GM23338 (cell line): ENCODE data around the gene APOA1. TPM values are rescaled to one million over a fixed set of nuclear protein-coding genes. Genes with fewer than 3 reads are reported as not detected.

Source experiments
- ATAC-seq: fragments of 200-7000 bp; cut with Tn5 transposase; 3 replicates; pipeline ENCODE4 v1.9.1; 2020
- DNase-seq: peaks from one replicate; pipeline ENCODE4 v3.0.0-alpha.2; 2015; ENCODE audit warnings: low spot score
- H2AFZ ChIP-seq: fragments of 200-600 bp; sonication (generic); 2 replicates; pipeline ENCODE4 v1.8.0; 2016; ENCODE audit warnings: antibody characterized with exemption, mild to moderate bottlenecking, moderate library complexity
- H3F3A ChIP-seq: fragments of 200-600 bp; sonication (generic); replicated peaks from 2 replicates; pipeline ENCODE4 v1.8.0; 2017; ENCODE audit warnings: antibody characterized with exemption, mixed run types, low read depth
- H3K27ac ChIP-seq: fragments of 200-600 bp; sonication (generic); 2 replicates; pipeline ENCODE4 v1.6.1; 2016; ENCODE audit warnings: low read depth
- H3K27me3 ChIP-seq: fragments of 200-600 bp; sonication (generic); 2 replicates; pipeline ENCODE4 v1.8.0; 2016; ENCODE audit warnings: mild to moderate bottlenecking, mixed run types, moderate library complexity; ENCODE audit not compliant: insufficient read depth
- H3K36me3 ChIP-seq: fragments of 200-600 bp; sonication (generic); 2 replicates; pipeline ENCODE4 v1.8.0; 2016; ENCODE audit warnings: mild to moderate bottlenecking; ENCODE audit not compliant: insufficient read depth
- H3K4me1 ChIP-seq: fragments of 200-600 bp; sonication (generic); 2 replicates; pipeline ENCODE4 v1.8.0; 2016; ENCODE audit warnings: mild to moderate bottlenecking, moderate library complexity; ENCODE audit not compliant: insufficient read depth
- H3K4me2 ChIP-seq: fragments of 200-600 bp; sonication (generic); 2 replicates; pipeline ENCODE4 v1.7.1; 2017; ENCODE audit warnings: mixed run types
- H3K4me3 ChIP-seq: fragments of 200-600 bp; sonication (generic); 2 replicates; pipeline ENCODE4 v1.6.1; 2016; ENCODE audit warnings: mixed run types
- H3K79me2 ChIP-seq: fragments of 200-600 bp; sonication (generic); replicated peaks from 2 replicates; pipeline ENCODE4 v1.8.0; 2017; ENCODE audit warnings: mild to moderate bottlenecking; ENCODE audit not compliant: insufficient read depth
- H3K9me2 ChIP-seq: fragments of 200-600 bp; sonication (generic); 2 replicates; pipeline ENCODE4 v1.8.0; 2017; ENCODE audit not compliant: insufficient read depth
- H4K20me1 ChIP-seq: fragments of 200-600 bp; sonication (generic); replicated peaks from 2 replicates; pipeline ENCODE4 v1.8.0; 2017; ENCODE audit warnings: mild to moderate bottlenecking; ENCODE audit not compliant: insufficient read depth
- H3K27ac Mint-ChIP-seq: 2 replicates; pipeline ENCODE4 v1.8.0; 2020; ENCODE audit warnings: inconsistent platforms, mild to moderate bottlenecking, moderate library complexity, mixed read lengths
- H3K27me3 Mint-ChIP-seq: 3 replicates; pipeline ENCODE4 v1.8.0; 2022; ENCODE audit warnings: low read depth, mild to moderate bottlenecking, moderate library complexity, mixed read lengths, inconsistent platforms; ENCODE audit not compliant: insufficient read depth, poor library complexity
- H3K36me3 Mint-ChIP-seq: 3 replicates; pipeline ENCODE4 v1.8.0; 2021; ENCODE audit warnings: low read depth, mild to moderate bottlenecking, inconsistent platforms, moderate library complexity, mixed read lengths
- H3K4me1 Mint-ChIP-seq: 3 replicates; pipeline ENCODE4 v1.8.0; 2020; ENCODE audit warnings: mild to moderate bottlenecking, inconsistent platforms, mixed read lengths
- H3K4me3 Mint-ChIP-seq: 3 replicates; pipeline ENCODE4 v1.8.0; 2021; ENCODE audit warnings: moderate library complexity, mild to moderate bottlenecking, inconsistent platforms, mixed read lengths
- H3K9me3 Mint-ChIP-seq: 3 replicates; pipeline ENCODE4 v1.8.0; 2020; ENCODE audit warnings: moderate library complexity, mild to moderate bottlenecking, inconsistent platforms, mixed read lengths
- CTCF ChIP-seq, 2 experiments: fragments of 200-600 bp in 1 of 2; sonication (generic) in 1 of 2; conservative IDR thresholded peaks; 2 replicates each; pipeline versions ENCODE4 v1.5.1 to v1.6.1; 2016 to 2017; ENCODE audit warnings: antibody characterized with exemption in 2 of 2, low read depth in 2 of 2, mild to moderate bottlenecking in 2 of 2, moderate library complexity in 1 of 2
- ETS1 ChIP-seq: IDR thresholded peaks from 2 replicates; pipeline ENCODE4 v1.6.1; 2016; ENCODE audit warnings: antibody characterized with exemption
- EZH2 ChIP-seq: fragments of 200-600 bp; sonication (generic); IDR thresholded peaks from one replicate; pipeline ENCODE4 v1.8.0; 2017; ENCODE audit warnings: antibody characterized with exemption, mild to moderate bottlenecking, low read depth; ENCODE audit not compliant: unreplicated experiment
- EZH2phosphoT487 ChIP-seq: fragments of 200-600 bp; sonication (generic); IDR thresholded peaks from one replicate; pipeline ENCODE4 v1.8.1; 2018; ENCODE audit warnings: antibody characterized with exemption; ENCODE audit not compliant: unreplicated experiment
- JUNB ChIP-seq: IDR thresholded peaks from one replicate; pipeline ENCODE4 v1.6.1; 2016; ENCODE audit warnings: antibody characterized with exemption; ENCODE audit not compliant: unreplicated experiment
- NANOG ChIP-seq: IDR thresholded peaks from 2 replicates; pipeline ENCODE4 v1.6.1; 2016; ENCODE audit warnings: antibody characterized with exemption, borderline replicate concordance
- REST ChIP-seq: IDR thresholded peaks from one replicate; pipeline ENCODE4 v1.6.1; 2018; ENCODE audit warnings: antibody characterized with exemption; ENCODE audit not compliant: unreplicated experiment
- ZNF114 ChIP-seq: fragments of 250-450 bp; sonication (Bioruptor Pico); IDR thresholded peaks from 2 replicates; pipeline ENCODE4 v1.5.0; 2020; ENCODE audit warnings: mild to moderate bottlenecking, moderate library complexity
- ZNF331 ChIP-seq: fragments of 250-450 bp; sonication (Bioruptor Pico); IDR thresholded peaks from 2 replicates; pipeline ENCODE4 v1.5.0; 2020; ENCODE audit warnings: low read depth, mild to moderate bottlenecking, moderate library complexity
- polyA plus RNA-seq: library from polyadenylated mRNA; unstranded; fragments of >200 nt; fragmentation: Nextera tagmentation; extraction: Ambion mirVana; gene quantifications from 2 replicates; pipeline ENCODE4 v1.2.1, GENCODE V29; 2016
- total RNA-seq: library from RNA; depleted of rRNA; stranded (reverse); fragments of >200 nt; shearing (Covaris generic); gene quantifications from 2 replicates; pipeline ENCODE4 v1.2.3, GENCODE V29; 2014

APOA1 gene
- total and polyA plus RNA-seq, 2 experiments from 2014 or later, result 0.60 TPM; not detected in 1

GRCh38 chr11:116842909-116843308 is 5.5 kb upstream of the APOA1 start (continued):
- TF ChIP-seq CTCF (conservative IDR thresholded peaks at IDR 0.05; ENCODE audit: low read depth in 2 of 2), result no peak
- no peak for TF ChIP-seq JUNB
- no peak for TF ChIP-seq NANOG
- no peak for TF ChIP-seq EZH2phosphoT487
- no peak for TF ChIP-seq REST

- Histone ChIP-seq H4K20me1 (no peaks in the 10 kb centered on the region), H3K4me3 (no peak overlapping the region), H3K9me2 (no peaks in the 10 kb centered on the region), H3K79me2 (no peaks in the 10 kb centered on the region), H3K27me3 (no peaks in the 10 kb centered on the region), H3K4me1 (no peaks in the 10 kb centered on the region), H3K4me2 (no peak overlapping the region), H3F3A (no peaks in the 10 kb centered on the region), H2AFZ (no peak overlapping the region), H3K27ac (no peak overlapping the region), H3K36me3 (no peaks in the 10 kb centered on the region; the same call in 1 of the 2 replicates)
- Mint-ChIP-seq H3K36me3 (peaks cover 26% of the 10 kb centered on the region), H3K27me3 (peaks cover 11% of the 10 kb centered on the region), H3K4me3 (no peak overlapping the region), H3K4me1 (peaks cover 23% of the 10 kb centered on the region), H3K27ac (no peak overlapping the region), H3K9me3 (no peaks in the 10 kb centered on the region)
- DNase-seq (no peak), ATAC-seq (no peak)
- TF ChIP-seq ETS1 (no peak), ZNF114 (CRISPR knock-in tag) (no peak), EZH2 (no peak), ZNF331 (CRISPR knock-in tag) (no peak)
These were observed 4.7 kb upstream of the APOA1 start for GRCh38 chr11:116842117-116842516.
